HL-60/S4 (cell line): Measurements from ENCODE around the gene TNNC1.

Experiments used
- in situ Hi-C: fragments of 300-500 bp; cut with MboI; formaldehyde crosslinking; loops from 2 replicates; pipeline ENCODE4 v1.14.3; 2022; ENCODE audit warnings: low sequenced_read_pairs

TNNC1 gene

DNA sequence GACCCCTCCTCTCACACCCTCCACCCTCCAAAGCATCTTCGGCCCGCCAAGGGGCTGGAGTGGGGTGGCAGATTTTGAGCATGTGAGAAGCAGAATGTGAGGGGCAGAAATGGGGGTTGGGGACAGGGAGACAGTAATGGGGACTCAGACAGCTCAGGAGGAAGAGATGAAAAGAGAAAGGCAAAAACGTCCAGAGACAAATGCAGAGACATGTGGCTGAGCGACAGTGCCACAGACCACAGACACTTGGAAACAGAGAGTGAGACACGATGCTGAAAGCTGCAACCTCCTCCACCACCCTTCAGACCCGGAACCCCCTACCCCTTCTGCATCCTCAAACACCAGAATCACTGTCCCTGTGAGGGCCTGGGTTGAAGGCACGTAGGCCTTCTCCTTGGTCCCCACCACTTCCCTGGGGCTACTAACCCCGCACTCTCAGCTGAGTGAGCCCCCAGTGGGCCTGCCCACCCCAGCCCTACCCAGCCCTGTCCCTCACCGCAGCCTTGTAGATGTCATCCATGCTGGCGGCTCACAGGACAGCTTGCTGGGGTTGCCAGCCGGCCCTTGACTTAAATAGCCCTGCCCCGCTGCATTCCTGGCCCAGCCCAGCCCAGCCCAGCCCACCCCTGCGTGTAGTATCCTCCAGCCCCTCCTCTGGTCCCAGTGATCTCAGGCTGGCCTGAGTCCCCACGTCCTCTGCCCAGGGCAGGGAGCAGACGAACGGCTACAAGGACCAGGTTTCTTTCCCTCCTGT, at the start of gene TNNC1:
Gene TNNC1, minus strand, starts transcription at position 546 of the 754 bp plus-strand sequence. Its CDS starts 26 bp downstream, at position 520.
- in situ Hi-C loops = no loop called here

- in situ Hi-C loops = no loop called here
These were observed 49.0 kb upstream of the TNNC1 start for GRCh38 chr3:52502808-52503350.

DNA sequence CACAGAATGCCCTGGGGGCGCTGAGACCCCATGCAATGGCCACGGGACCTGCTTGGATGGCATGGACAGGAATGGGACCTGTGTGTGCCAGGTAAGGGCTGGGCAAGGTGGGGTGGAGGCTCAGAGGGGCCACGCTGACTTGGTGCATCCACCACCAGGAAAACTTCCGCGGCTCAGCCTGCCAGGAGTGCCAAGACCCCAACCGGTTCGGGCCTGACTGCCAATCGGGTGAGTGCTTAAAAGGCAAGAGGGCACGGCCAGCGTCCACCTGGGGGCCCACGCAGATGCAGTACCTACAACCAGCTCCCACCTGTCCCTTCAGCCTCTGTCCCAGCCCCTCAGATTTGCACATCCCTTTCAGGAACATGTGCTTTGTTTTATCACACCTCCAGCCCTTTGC, 48.2 kb upstream of the TNNC1 start:
- in situ Hi-C loops = no loop called here

DNA sequence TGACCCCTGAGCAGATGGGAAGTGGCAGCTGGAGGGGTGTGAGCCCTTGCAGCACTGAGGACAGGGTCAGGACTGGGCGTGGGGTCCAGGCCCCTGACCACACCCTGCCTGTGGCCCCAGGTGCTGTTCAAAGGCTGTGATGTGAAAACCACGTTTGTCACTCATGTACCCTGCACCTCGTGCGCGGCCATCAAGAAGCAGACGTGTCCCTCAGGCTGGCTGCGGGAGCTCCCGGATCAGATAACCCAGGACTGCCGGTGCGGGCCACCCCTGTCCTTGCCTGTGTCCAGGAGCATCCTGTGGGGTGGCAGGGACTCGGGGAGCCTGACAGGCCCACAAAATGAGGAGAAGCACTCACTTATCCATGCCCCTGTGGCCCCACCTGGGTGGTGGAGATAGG, 47.2 kb upstream of the TNNC1 start:
- in situ Hi-C loops = no loop called here

DNA sequence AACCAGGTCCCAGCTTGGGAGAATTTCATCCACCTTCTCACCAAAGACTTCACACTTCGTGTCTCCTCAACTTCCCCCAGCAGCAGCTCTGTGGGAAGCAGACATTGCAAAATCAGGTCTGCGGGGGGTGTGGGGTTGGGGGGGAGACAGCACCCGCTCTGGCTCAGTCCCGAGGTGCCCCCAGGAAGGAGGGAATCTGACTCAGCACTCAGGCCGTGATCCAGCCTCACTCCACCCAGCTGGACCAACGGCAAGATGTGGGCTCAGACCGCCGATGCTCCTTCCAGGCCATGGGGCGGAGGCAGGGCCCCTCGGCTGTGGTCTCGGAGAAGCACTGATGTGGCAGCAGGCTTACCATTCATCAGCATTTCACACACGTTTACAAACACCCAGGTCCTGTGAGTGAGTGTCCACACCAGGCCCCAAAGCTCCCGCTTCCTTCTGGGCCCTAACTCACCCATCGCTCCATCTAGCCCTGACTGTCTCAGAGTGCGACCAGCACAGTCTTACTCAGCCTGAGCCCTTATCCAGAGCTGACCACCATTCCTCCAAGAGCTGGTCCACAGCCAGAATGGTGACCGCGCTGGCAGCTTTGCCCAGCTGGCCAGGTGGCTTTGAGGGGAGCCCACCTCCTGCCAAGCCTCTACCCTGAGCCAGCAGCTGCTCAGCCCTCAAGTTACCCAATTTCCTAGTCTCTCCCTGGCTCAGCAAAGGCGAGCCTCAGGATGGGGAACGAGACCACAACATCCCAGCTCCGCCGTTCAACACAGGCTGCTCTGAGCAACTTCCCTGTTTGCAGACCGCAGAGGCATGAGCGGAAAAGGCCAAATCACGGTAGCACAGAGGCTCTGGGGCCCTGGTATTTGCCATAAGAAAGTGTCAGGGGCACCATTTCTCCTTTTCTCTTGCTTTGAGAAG, 44.6 kb upstream of the TNNC1 start:
- in situ Hi-C loops = no loop called here

GRCh38 chr3:52495777-52496602, 42.1 kb upstream of the TNNC1 start:
- in situ Hi-C loops = no loop called here

DNA sequence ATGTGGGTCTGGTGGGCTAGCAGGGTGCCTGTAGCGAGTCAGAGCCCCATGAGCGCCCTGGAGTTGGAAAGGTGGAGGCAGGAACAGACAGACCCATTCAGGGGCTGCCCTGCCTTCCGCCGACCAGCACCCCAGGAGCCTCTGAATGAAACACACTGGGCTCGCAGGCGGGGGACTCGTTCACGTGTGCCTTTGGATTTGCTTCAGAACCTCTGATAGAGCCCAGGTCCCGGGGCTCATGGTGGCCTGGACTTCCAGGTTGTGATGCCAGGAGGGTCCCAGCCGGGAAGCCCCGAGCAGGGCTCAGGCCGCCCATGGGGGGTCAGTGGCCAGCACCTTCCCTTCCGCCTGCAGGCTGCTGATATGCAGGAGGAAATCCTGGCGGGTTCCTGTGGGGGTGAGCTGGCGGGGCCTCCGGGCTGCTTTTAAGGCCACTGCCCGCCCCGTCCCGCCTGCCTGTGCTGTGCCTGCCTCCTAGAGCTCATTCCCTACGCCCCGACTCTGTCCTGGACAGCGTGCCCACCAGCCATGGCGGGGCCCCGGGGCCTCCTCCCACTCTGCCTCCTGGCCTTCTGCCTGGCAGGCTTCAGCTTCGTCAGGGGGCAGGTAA, 41.1 kb upstream of the TNNC1 start, which contains the start of gene STAB1:
Gene STAB1, plus strand, starts transcription at position 453 of the 610 bp plus-strand sequence. Its CDS starts 76 bp downstream, at position 529.
- in situ Hi-C loops = no loop called here

- in situ Hi-C loops = no loop called here
These were observed 40.6 kb upstream of the TNNC1 start for GRCh38 chr3:52494445-52494844.

DNA sequence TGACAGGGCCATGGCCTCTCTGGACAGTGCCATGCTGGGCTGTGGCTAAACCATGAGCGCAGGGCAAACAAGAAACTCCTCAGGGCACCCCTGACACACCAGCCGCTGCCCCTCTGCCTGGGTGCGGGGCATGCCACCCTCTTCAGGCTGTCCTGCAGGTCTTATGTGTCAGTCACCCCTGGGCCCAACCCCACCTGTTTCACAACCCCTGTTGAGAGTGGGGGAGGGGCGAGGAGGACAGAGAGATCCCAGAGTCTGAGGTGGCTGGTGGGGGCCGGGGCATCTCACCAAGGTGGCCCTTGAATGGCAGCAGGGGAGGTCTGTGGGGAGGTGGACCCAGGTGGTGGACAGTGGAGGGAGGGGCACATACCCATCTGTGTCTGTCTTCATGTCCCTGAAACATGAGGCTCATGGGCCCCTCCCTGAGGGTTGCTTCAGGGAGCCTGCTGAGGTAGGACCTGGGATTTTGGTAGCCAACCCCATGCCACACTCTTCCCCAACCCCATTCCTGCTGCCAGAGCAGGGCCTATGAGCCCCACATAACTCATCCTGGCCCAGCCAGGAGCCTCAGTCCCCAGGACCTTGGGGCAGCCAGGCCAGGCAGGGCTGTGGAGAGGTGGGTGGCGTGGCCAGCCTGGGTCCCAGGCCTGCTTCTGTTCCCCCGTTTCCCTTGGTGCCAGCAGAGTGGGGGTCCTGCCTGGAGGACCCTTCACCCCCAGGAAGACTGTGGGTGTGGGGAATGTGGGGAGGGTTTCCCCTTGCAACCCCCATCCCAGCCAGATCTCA, 39.6 kb upstream of the TNNC1 start:
- in situ Hi-C loops = no loop called here

- in situ Hi-C loops = no loop called here
These were observed 38.2 kb upstream of the TNNC1 start for GRCh38 chr3:52492059-52492458.

GRCh38 chr3:52490939-52491526, 37.2 kb upstream of the TNNC1 start:
- in situ Hi-C loops = no loop called here

GRCh38 chr3:52490035-52490938, 36.4 kb upstream of the TNNC1 start:
- in situ Hi-C loops = no loop called here

- in situ Hi-C loops = no loop called here
These were observed 35.6 kb upstream of the TNNC1 start for GRCh38 chr3:52489453-52489852.

DNA sequence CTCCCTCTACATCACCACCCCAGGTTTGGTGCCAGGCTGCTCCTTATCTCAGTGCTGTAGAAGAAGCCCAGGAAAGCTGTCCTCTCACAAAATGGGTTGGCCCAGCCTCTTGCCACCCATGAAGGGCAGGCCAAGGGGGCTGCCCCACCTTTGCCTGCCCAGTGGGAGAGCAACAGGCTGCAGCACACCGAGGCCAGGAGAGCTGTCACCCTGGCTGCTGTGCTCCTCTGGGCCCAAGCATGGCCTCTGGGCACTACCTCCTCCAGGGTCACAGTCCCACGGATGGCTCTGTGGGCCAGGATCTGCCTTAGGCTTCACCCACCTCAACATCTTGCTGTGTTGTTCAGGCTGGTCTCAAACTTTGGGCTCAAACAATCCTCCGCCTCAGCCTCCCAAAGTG, 34.9 kb upstream of the TNNC1 start:
- in situ Hi-C loops = no loop called here

DNA sequence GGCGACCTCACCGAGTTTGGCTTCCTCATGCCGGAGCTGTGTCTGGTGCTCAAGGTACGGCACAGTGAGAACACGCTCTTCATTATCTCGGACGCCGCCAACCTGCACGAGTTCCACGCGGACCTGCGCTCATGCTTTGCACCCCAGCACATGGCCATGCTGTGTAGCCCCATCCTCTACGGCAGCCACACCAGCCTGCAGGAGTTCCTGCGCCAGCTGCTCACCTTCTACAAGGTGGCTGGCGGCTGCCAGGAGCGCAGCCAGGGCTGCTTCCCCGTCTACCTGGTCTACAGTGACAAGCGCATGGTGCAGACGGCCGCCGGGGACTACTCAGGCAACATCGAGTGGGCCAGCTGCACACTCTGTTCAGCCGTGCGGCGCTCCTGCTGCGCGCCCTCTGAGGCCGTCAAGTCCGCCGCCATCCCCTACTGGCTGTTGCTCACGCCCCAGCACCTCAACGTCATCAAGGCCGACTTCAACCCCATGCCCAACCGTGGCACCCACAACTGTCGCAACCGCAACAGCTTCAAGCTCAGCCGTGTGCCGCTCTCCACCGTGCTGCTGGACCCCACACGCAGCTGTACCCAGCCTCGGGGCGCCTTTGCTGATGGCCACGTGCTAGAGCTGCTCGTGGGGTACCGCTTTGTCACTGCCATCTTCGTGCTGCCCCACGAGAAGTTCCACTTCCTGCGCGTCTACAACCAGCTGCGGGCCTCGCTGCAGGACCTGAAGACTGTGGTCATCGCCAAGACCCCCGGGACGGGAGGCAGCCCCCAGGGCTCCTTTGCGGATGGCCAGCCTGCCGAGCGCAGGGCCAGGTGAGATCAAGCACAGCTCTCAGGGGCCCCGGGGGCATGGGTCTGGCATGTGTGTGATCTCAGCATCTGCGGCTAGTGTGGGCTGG, 34.2 kb upstream of the TNNC1 start:
- in situ Hi-C loops = no loop called here

DNA sequence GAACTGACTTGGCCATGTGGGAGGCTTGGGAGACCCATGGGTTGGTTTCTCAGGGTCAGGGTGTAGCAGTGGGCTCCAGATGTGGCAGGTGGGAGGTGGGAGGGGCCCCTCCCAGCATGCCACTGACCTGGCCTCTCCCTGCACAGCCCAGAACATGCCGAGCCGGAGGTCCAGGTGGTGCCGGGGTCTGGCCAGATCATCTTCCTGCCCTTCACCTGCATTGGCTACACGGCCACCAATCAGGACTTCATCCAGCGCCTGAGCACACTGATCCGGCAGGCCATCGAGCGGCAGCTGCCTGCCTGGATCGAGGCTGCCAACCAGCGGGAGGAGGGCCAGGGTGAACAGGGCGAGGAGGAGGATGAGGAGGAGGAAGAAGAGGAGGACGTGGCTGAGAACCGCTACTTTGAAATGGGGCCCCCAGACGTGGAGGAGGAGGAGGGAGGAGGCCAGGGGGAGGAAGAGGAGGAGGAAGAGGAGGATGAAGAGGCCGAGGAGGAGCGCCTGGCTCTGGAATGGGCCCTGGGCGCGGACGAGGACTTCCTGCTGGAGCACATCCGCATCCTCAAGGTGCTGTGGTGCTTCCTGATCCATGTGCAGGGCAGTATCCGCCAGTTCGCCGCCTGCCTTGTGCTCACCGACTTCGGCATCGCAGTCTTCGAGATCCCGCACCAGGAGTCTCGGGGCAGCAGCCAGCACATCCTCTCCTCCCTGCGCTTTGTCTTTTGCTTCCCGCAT, 33.4 kb upstream of the TNNC1 start:
- in situ Hi-C loops = no loop called here
